Neural cell (in vitro differentiated cells): ENCODE data around the gene ESRRB. TPM values are rescaled to one million over a fixed set of nuclear protein-coding genes. Genes with fewer than 3 reads are reported as not detected.

ENCODE experiments used
- H2AFZ ChIP-seq: fragments of 200-600, 300-800 bp; sonication (generic), shearing (Covaris generic); 2 replicates; pipeline ENCODE4 v1.6.0; 2014; ENCODE audit warnings: low read depth, mild to moderate bottlenecking, antibody characterized with exemption, low read length, moderate library complexity
- H3F3A ChIP-seq: fragments of 200-600 bp; shearing (Covaris generic); 2 replicates; pipeline ENCODE4 v1.6.1; 2016; ENCODE audit warnings: mild to moderate bottlenecking, moderate library complexity, mixed read lengths, antibody characterized with exemption, low read length; ENCODE audit not compliant: insufficient read depth, poor library complexity, severe bottlenecking
- H3K27ac ChIP-seq: fragments of 200-600, 300-800 bp; sonication (generic), shearing (Covaris generic); 2 replicates; pipeline ENCODE4 v1.5.1; 2014; ENCODE audit warnings: mild to moderate bottlenecking, low read length, moderate library complexity
- H3K27me3 ChIP-seq: fragments of 300-800, 200-600 bp; sonication (generic), shearing (Covaris generic); 2 replicates; pipeline ENCODE4 v1.6.0; 2014; ENCODE audit warnings: mild to moderate bottlenecking, low read depth, low read length, moderate library complexity; ENCODE audit not compliant: insufficient read depth
- H3K36me3 ChIP-seq: fragments of 300-800, 200-600 bp; sonication (generic), shearing (Covaris generic); 2 replicates; pipeline ENCODE4 v1.5.1; 2014; ENCODE audit warnings: mild to moderate bottlenecking, antibody characterized with exemption, low read length, moderate library complexity; ENCODE audit not compliant: insufficient read depth
- H3K4me2 ChIP-seq: fragments of 300-800, 200-600 bp; sonication (generic), shearing (Covaris generic); 2 replicates; pipeline ENCODE4 v1.6.0; 2014; ENCODE audit warnings: mild to moderate bottlenecking, low read length
- H3K4me3 ChIP-seq: fragments of 300-800, 200-600 bp; sonication (generic), shearing (Covaris generic); 2 replicates; pipeline ENCODE4 v1.5.1; 2014; ENCODE audit warnings: mild to moderate bottlenecking, low read length, moderate library complexity
- H3K79me2 ChIP-seq: fragments of 200-600 bp; shearing (Covaris generic); replicated peaks from 2 replicates; pipeline ENCODE4 v1.6.0; 2014; ENCODE audit warnings: mild to moderate bottlenecking, low read length, moderate library complexity; ENCODE audit not compliant: insufficient read depth
- H3K9ac ChIP-seq: fragments of 300-800, 200-600 bp; sonication (generic), shearing (Covaris generic); 2 replicates; pipeline ENCODE4 v1.6.1; 2016; ENCODE audit warnings: mild to moderate bottlenecking, low read length, mixed read lengths
- H3K9me2 ChIP-seq: fragments of 200-600 bp; shearing (Covaris generic); 2 replicates; pipeline ENCODE4 v1.6.1; 2016; ENCODE audit warnings: mild to moderate bottlenecking, low read length, mixed read lengths; ENCODE audit not compliant: insufficient read depth
- H3K9me3 ChIP-seq: fragments of 200-600, 300-800 bp; sonication (generic), shearing (Covaris generic); 2 replicates; pipeline ENCODE4 v1.6.1; 2016; ENCODE audit warnings: mild to moderate bottlenecking, mixed run types, low read length, moderate library complexity, mixed read lengths
- H4K20me1 ChIP-seq: fragments of 200-600 bp; shearing (Covaris generic); 2 replicates; pipeline ENCODE4 v1.6.1; 2016; ENCODE audit warnings: mild to moderate bottlenecking, mixed run types; ENCODE audit not compliant: insufficient read depth
- EP300 ChIP-seq: fragments of 450-650 bp; conservative IDR thresholded peaks from 2 replicates; pipeline ENCODE4 v1.6.1; 2014; ENCODE audit warnings: antibody characterized with exemption, mild to moderate bottlenecking, moderate library complexity; ENCODE audit not compliant: poor library complexity, severe bottlenecking
- EZH2 ChIP-seq: fragments of 200-600, 300-800 bp; shearing (Covaris generic), sonication (generic); IDR thresholded peaks from 2 replicates; pipeline ENCODE4 v1.6.1; 2014; ENCODE audit warnings: antibody characterized with exemption, low read length, borderline replicate concordance, mild to moderate bottlenecking; ENCODE audit not compliant: insufficient read depth, poor library complexity, severe bottlenecking
- MXI1 ChIP-seq: fragments of 450-650 bp; conservative IDR thresholded peaks from 2 replicates; pipeline ENCODE4 v1.6.1; 2014; ENCODE audit warnings: antibody characterized with exemption, mild to moderate bottlenecking; ENCODE audit not compliant: poor library complexity, severe bottlenecking
- POLR2AphosphoS5 ChIP-seq: IDR thresholded peaks from 2 replicates; pipeline ENCODE4 v1.6.1; 2012
- RAD21 ChIP-seq: fragments of 450-650 bp; conservative IDR thresholded peaks from 2 replicates; pipeline ENCODE4 v1.6.1; 2014; ENCODE audit warnings: antibody characterized with exemption, mild to moderate bottlenecking, moderate library complexity
- REST ChIP-seq: IDR thresholded peaks from 2 replicates; pipeline ENCODE4 v1.6.1; 2012; ENCODE audit warnings: borderline replicate concordance
- SMC3 ChIP-seq: fragments of 450-650 bp; conservative IDR thresholded peaks from 2 replicates; pipeline ENCODE4 v1.6.1; 2014; ENCODE audit warnings: antibody characterized with exemption, mild to moderate bottlenecking, moderate library complexity; ENCODE audit not compliant: poor library complexity
- TAF1 ChIP-seq: IDR thresholded peaks from 2 replicates; pipeline ENCODE4 v1.6.1; 2012; ENCODE audit warnings: low read depth
- polyA plus RNA-seq: library from polyadenylated mRNA; depleted of rRNA; stranded (reverse); fragments of >200 nt; gene quantifications from 2 replicates; pipeline ENCODE4 v1.2.3, GENCODE V29; 2014
- TF ChIP-seq, protein P1 (sequence below): fragments of 450-650 bp; IDR thresholded peaks from 2 replicates; pipeline ENCODE4 v1.5.1; 2014; ENCODE audit warnings: antibody characterized with exemption, mild to moderate bottlenecking, moderate library complexity; ENCODE audit not compliant: poor library complexity, severe bottlenecking

The ESRRB gene
- polyA plus RNA-seq, 1 donor from 2014 or later: 0.59 TPM

- Histone ChIP-seq H3K4me2 (peak overlapping the region; percentile 14), H4K20me1 (no peaks in the 10 kb centered on the region), H3K9ac (no peak overlapping the region), H3K27me3 (peaks cover 68% of the 10 kb centered on the region), H3K9me3 (no peaks in the 10 kb centered on the region), H2AFZ (no peak overlapping the region), H3K4me3 (peak overlapping the region; percentile 66), H3K9me2 (no peaks in the 10 kb centered on the region), H3F3A (no peaks in the 10 kb centered on the region), H3K36me3 (no peaks in the 10 kb centered on the region), H3K27ac (no peak overlapping the region), H3K79me2 (no peaks in the 10 kb centered on the region)
- TF ChIP-seq RAD21 (no peak), EZH2 (peak; percentile 69)
Observed at GRCh38 chr14:76376878-76377734, 1.2 kb downstream of the ESRRB start.

- H3K4me2 ChIP-seq: no peak overlapping the region
- no peaks in the 10 kb centered on the region for H3K79me2 ChIP-seq
- H2AFZ ChIP-seq: no peak overlapping the region
- no peaks in the 10 kb centered on the region for H3K36me3 ChIP-seq
- no peak overlapping the region for H3K9ac ChIP-seq
- no peak overlapping the region for H3K27ac ChIP-seq
- H3K9me2 ChIP-seq: no peaks in the 10 kb centered on the region
- no peaks in the 10 kb centered on the region for H3K9me3 ChIP-seq
- peaks cover 68% of the 10 kb centered on the region for H3K27me3 ChIP-seq
- TF ChIP-seq EZH2 (no peak), POLR2AphosphoS5 (no peak), TAF1 (no peak), RAD21 (no peak), EP300 (no peak), SMC3 (no peak), REST (no peak), MXI1 (no peak)
- TF ChIP-seq, protein P1, sequence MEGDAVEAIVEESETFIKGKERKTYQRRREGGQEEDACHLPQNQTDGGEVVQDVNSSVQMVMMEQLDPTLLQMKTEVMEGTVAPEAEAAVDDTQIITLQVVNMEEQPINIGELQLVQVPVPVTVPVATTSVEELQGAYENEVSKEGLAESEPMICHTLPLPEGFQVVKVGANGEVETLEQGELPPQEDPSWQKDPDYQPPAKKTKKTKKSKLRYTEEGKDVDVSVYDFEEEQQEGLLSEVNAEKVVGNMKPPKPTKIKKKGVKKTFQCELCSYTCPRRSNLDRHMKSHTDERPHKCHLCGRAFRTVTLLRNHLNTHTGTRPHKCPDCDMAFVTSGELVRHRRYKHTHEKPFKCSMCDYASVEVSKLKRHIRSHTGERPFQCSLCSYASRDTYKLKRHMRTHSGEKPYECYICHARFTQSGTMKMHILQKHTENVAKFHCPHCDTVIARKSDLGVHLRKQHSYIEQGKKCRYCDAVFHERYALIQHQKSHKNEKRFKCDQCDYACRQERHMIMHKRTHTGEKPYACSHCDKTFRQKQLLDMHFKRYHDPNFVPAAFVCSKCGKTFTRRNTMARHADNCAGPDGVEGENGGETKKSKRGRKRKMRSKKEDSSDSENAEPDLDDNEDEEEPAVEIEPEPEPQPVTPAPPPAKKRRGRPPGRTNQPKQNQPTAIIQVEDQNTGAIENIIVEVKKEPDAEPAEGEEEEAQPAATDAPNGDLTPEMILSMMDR: no peak
- no peaks in the 10 kb centered on the region for H4K20me1 ChIP-seq
- no peaks in the 10 kb centered on the region for H3F3A ChIP-seq
- H3K4me3 ChIP-seq: peak overlapping the region; percentile 66
Observed at GRCh38 chr14:76377735-76378074, 1.8 kb downstream of the ESRRB start.
